ENCODE results near the gene ARID5B.

Gene ARID5B

DNA sequence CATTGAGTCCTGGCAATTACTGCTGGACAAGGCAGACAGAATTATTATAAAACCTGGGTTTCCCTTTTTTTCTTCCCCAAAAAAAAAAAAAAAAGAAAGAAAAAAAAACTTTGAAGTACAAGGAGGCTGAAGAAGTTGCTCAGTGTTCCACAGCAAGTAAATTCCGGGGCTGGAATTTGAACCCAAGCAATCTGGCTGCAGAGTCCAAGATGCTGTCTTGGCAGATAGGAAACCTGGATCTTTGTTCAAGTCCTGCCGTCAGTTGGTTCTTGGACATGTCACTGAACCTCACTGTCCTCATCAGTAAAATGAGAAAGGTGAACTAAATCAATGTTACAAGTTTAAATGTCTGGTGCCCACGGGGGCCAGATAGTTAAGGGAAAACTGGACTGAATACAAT is 35.3 kb downstream of the ARID5B start:
- TF ChIP-seq, protein P1, sequence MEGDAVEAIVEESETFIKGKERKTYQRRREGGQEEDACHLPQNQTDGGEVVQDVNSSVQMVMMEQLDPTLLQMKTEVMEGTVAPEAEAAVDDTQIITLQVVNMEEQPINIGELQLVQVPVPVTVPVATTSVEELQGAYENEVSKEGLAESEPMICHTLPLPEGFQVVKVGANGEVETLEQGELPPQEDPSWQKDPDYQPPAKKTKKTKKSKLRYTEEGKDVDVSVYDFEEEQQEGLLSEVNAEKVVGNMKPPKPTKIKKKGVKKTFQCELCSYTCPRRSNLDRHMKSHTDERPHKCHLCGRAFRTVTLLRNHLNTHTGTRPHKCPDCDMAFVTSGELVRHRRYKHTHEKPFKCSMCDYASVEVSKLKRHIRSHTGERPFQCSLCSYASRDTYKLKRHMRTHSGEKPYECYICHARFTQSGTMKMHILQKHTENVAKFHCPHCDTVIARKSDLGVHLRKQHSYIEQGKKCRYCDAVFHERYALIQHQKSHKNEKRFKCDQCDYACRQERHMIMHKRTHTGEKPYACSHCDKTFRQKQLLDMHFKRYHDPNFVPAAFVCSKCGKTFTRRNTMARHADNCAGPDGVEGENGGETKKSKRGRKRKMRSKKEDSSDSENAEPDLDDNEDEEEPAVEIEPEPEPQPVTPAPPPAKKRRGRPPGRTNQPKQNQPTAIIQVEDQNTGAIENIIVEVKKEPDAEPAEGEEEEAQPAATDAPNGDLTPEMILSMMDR (IDR thresholded peaks at IDR 0.05; ENCODE audit: borderline replicate concordance, insufficient read depth, low read depth, low read length): no peak
- no peak overlapping the region for H3K4me3 ChIP-seq (ENCODE audit: low read depth, low read length)

DNA sequence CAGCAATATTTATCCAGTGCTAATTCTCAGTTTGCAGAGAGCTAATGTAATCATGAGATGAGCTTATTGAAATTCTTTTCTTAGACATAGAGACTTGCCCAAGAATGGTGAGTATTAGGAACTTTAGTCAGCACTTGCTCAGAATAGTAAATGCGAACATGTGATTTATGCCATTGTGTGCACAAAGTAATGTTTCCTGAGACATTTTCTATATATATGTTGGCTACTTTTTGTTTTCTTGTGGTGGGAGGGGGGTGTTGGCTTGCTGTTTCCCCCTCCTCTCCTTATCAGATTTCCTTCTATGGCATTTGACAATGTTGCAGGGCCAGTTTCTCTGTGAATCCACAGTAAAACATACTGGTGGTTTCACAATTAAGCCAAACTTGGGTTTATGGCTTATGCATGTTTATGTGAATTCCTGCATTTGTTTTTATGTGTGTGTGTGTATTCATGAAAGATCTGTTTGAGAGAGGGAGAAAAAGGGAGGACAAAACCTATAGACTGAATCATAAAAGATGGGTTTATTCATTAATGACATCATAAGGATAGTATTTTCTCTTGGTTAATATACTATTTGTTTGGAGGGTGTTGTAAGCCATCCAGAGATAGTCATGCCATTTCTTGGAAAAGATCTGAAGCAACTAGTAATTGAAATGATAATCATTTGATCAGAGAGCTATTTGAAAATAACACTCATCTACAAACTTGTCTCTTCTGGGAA is 36.3 kb downstream of the ARID5B start:
- no peak overlapping the region for H3K4me3 ChIP-seq (ENCODE audit: low read depth, low read length)
- TF ChIP-seq, protein P1 (IDR thresholded peaks at IDR 0.05; ENCODE audit: borderline replicate concordance, insufficient read depth, low read depth, low read length): no peak

DNA sequence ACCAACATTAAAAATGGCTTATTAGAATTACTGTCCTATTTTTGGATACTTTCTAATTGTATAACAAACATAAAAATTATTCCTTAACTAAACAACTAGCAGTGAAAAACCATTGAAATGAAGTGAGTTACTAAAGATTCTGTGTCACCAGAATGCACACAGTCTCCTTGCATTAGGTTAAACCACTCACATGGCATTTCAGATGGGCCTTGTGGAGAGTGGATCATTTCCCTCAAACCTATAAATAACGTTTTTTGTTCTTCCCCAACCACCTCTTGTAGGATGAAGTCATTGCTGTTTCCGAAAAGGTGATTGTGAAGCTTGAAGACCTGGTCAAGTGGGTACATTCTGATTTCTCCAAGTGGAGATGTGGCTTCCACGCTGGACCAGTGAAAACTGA is 38.4 kb downstream of the ARID5B start:
- TF ChIP-seq, protein P1 (IDR thresholded peaks at IDR 0.05; ENCODE audit: borderline replicate concordance, insufficient read depth, low read depth, low read length): no peak
- no peak overlapping the region for H3K4me3 ChIP-seq (ENCODE audit: low read depth, low read length)

DNA sequence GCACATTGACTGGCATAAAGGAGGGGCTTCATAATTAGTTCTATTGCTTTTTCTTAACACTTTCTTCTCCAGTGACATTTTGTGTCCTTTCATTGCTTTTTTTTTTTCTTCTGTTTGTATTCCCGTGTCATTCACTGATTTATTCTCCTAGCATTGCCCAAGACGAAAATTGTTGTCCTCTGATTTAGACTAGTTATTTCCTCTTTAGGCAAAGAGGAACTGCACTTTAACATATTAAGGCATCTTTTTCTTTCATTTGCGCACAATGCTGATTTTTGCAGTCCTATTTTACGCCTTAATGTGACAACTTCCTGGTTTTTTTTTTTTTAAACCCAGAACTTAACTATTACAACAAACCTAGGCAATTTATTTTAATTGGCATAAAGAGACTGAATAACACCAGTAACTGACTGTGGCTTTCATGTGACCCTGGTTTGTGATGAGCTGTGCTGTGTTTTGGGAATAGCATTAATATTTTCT is 39.7 kb downstream of the ARID5B start:
- no peak overlapping the region for H3K4me3 ChIP-seq (ENCODE audit: low read depth, low read length)
- TF ChIP-seq, protein P1 (IDR thresholded peaks at IDR 0.05; ENCODE audit: borderline replicate concordance, insufficient read depth, low read depth, low read length): no peak

DNA sequence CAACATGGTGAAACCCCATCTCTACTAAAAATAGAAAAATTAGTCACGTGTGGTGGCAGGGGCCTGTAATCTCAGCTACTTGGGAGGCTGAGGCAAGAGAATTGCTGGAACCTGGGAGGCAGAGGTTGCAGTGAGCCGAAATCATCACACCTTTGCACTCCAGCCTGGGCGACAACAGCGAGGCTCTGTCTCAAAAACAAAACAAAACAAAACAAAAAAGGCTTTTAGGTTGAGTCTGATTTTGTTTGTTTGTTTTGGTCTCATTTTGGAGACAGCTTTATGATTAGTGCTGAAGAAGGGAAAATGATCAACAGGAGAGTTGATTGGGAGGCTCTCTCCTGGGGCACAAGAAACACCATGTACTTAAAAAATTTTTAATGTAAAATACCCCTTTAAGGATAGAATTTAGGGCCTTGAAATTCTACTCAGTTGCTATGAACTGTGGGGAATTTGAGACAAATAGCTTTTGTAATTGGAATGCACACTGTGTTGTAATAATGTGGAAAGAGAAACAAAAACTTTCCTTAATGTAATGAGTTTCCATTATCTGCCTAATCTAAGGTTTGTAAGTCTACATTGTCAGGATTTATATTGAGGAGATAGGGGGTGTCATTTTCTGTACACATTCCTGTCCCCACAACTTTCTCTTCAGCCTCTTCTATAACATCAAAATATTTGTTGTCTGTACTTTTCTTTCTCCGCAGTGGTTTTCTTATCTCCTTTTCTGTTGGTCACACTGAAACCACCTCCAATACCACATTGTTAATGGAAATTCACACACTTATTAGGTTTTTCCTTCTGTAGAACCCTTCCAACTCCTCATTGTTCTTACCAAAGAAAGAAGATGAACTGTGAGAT is 41.3 kb downstream of the ARID5B start:
- H3K4me3 ChIP-seq (ENCODE audit: low read depth, low read length): no peak overlapping the region
- TF ChIP-seq, protein P1 (IDR thresholded peaks at IDR 0.05; ENCODE audit: borderline replicate concordance, insufficient read depth, low read depth, low read length): no peak

DNA sequence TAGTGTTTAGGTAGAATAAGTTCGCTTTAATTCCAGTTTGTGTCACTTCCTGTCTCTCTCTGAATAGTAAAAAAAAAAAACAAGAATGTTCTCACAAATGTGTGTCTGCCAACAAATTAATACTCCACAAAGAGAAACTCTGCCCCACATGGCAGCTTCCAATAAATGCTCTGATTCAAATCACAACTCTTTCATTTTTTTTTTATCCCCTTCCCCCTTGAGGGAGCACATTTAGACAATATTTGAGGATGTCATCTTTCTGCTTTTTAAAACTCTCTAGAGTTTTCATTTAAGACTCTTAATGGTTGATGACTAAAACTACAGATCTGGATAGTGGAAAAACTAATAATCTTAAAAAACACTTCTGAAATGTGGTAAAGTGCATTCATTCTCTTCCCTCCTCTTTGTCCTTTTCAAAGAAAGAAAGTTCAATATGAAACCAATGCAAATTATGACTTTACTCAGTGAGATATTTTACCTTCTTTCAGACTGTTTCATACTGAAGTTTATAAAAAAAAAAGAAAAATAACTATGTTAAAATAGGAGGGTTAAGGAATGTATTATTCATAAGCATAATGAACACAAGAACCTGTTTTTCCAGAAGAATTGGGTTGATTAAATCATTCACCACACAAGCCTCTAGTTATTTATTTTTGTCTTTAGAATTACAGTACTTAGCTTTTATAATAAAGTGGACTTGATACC is 42.3 kb downstream of the ARID5B start:
- H3K4me3 ChIP-seq (ENCODE audit: low read depth, low read length): no peak overlapping the region
- TF ChIP-seq, protein P1 (IDR thresholded peaks at IDR 0.05; ENCODE audit: borderline replicate concordance, insufficient read depth, low read depth, low read length): no peak

All from GM12875 (cell line).